Measurements from ENCODE around the gene LUC7L. TPM values are rescaled to one million over a fixed set of nuclear protein-coding genes. Genes with fewer than 3 reads are reported as not detected.
A peak's percentile ranks its signal among the peaks of the same experiment; 100 is the strongest.
"Not testable (repeated sequence)": the region's sequence is repeated elsewhere in the genome, so short reads cannot be mapped to it uniquely, and the experiment has no call there.

Gene LUC7L
- total and polyA plus RNA-seq, 4 experiments from 2014 or later: 5.1 to 157 (median 80.1) TPM

- intact Hi-C loops (cut with micrococcal nuclease); H3K9me3 Mint-ChIP-seq; H3K4me1 Mint-ChIP-seq; CTCF ChIA-PET (ENCODE audit: partially characterized antibody); DNase-seq; H3K9me3 ChIP-seq (ENCODE audit: control insufficient read depth in 1 of 2, low read length in 2 of 2); H3K4me3 ChIP-seq (ENCODE audit: low read length in 2 of 2); H3K27ac Mint-ChIP-seq; H3K36me3 ChIP-seq (ENCODE audit: insufficient read depth, low read length); H3K4me3 Mint-ChIP-seq; POLR2A ChIA-PET (ENCODE audit: partially characterized antibody); H3K27ac ChIP-seq (ENCODE audit: low read depth, low read length); H3K36me3 Mint-ChIP-seq: not testable (repeated sequence)
- peaks cover 28 to 32% of the 10 kb centered on the region in 2 donors for H3K27me3 Mint-ChIP-seq
- H3K27me3 ChIP-seq (ENCODE audit: insufficient read depth, low read length): peaks cover 22% of the 10 kb centered on the region
- peaks cover 22% of the 10 kb centered on the region for H3K4me1 ChIP-seq (ENCODE audit: insufficient read depth, low read length)
Observed at GRCh38 chr16:163139-163538, 66.1 kb downstream of the LUC7L start.

DNA sequence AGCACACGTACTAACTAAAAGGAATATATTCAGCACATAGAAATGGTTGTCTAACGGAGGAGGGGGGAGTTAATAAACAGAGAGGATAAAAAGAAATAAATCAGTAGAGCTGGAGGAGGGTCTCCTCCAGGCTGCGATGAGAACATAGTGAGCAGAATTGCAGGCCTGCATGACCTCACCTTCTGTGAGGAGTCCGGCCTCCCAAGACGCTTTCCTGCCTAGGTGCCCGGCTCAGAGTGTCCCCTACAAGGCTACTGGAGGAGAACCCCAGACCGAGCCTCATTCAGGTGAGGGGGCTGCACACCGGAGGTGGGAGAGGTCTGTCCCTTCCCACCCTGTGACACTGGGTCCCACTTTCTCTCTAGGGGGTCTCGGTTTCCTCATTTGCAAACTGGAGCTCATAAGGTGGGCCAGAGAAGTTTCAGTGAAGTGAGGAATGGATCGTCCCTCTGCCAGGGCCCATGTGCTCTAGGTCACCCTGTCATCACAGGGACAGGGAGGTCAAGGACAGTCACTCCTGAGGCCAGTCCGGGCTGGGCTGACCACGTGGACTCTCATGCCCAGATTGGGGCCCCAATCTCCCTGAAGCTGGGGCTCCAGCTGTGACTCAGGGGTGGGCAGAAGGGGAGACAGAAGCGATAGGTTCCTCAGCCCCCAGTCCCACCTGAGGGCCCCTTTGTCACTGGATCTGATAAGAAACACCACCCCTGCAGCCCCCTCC lies 66.8 kb downstream of the LUC7L start:
- intact Hi-C loops (cut with micrococcal nuclease): no loop called here

DNA sequence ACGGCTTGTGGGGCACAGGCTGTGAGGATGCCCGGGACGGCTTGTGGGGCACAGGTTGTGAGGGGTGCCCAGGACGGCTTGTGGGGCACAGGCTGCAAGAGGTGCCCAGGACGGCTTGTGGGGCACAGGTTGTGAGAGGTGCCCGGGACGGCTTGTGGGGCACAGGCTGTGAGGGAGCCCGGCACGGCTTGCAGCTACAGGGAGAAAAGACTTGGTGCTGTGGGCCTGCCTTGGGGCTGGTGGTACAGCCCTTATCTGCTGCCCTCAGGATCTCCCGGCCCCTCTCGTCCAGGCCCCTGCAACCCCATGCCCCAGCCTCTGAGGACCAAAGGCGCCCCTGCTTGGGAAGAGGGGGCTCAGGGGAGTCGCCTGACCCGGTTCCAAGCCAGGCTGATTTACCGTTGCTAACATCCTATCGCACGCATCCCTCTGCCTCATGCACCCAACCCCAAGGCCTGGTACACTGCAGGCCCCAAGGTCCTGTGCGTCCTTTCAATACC lies 68.5 kb downstream of the LUC7L start:
- no peak overlapping the region for H3K27ac ChIP-seq (ENCODE audit: low read depth, low read length)
- no peaks in the 10 kb centered on the region for H3K9me3 ChIP-seq (ENCODE audit: control insufficient read depth in 1 of 2, low read length in 2 of 2)
- H3K4me1 Mint-ChIP-seq: peaks cover 0 to 7% (median 3%) of the 10 kb centered on the region in 4 donors
- no peak overlapping the region for H3K27ac Mint-ChIP-seq
- no peak overlapping the region for H3K4me3 ChIP-seq (ENCODE audit: low read length in 2 of 2)
- peaks cover 21 to 26% of the 10 kb centered on the region in 2 donors for H3K27me3 Mint-ChIP-seq
- no peaks in the 10 kb centered on the region for H3K36me3 ChIP-seq (ENCODE audit: insufficient read depth, low read length)
- H3K9me3 Mint-ChIP-seq: peaks cover 0 to 1% (median 0%) of the 10 kb centered on the region in 8 donors
- H3K4me3 Mint-ChIP-seq: no peak overlapping the region
- ChIA-PET POLR2A (ENCODE audit: partially characterized antibody) (no interaction called here), CTCF (ENCODE audit: partially characterized antibody) (no interaction called here)
- H3K27me3 ChIP-seq (ENCODE audit: insufficient read depth, low read length): peaks cover 5% of the 10 kb centered on the region
- no peak for DNase-seq
- intact Hi-C loops (cut with micrococcal nuclease): no loop called here
- H3K4me1 ChIP-seq (ENCODE audit: insufficient read depth, low read length): peaks cover 9% of the 10 kb centered on the region
- no peaks in the 10 kb centered on the region for H3K36me3 Mint-ChIP-seq

More for the DNA sequence above, 66.8 kb downstream of the LUC7L start:
- peaks cover 22% of the 10 kb centered on the region for H3K4me1 ChIP-seq (ENCODE audit: insufficient read depth, low read length)
- H3K9me3 ChIP-seq (ENCODE audit: control insufficient read depth in 1 of 2, low read length in 2 of 2): no peaks in the 10 kb centered on the region
- POLR2A ChIA-PET (ENCODE audit: partially characterized antibody): no interaction called here
- Mint-ChIP-seq H3K4me1 (peaks cover 1 to 9% (median 4%) of the 10 kb centered on the region in 4 donors), H3K27ac (no peak overlapping the region), H3K4me3 (no peak overlapping the region), H3K36me3 (no peaks in the 10 kb centered on the region), H3K27me3 (peaks cover 27 to 30% of the 10 kb centered on the region in 2 donors), H3K9me3 (peaks cover 0 to 1% (median 0%) of the 10 kb centered on the region in 8 donors)
- peaks cover 15% of the 10 kb centered on the region for H3K27me3 ChIP-seq (ENCODE audit: insufficient read depth, low read length)
- no peak for DNase-seq
- no peak overlapping the region for H3K4me3 ChIP-seq (ENCODE audit: low read length in 2 of 2)
- H3K36me3 ChIP-seq (ENCODE audit: insufficient read depth, low read length): no peaks in the 10 kb centered on the region
- H3K27ac ChIP-seq (ENCODE audit: low read depth, low read length): no peak overlapping the region
- CTCF ChIA-PET (ENCODE audit: partially characterized antibody): no interaction called here

DNA sequence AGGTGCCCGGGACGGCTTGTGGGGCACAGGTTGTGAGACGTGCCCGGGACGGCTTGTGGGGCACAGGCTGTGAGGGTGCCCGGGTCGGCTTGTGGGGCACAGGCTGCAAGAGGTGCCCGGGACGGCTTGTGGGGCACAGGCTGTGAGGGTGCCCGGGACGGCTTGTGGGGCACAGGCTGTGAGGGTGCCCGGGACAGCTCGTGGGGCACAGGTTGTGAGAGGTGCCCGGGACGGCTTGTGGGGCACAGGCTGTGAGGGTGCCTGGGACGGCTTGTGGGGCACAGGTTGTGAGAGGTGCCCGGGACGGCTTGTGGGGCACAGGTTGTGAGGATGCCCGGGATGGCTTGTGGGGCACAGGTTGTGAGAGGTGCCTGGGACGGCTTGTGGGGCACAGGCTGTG lies 69.0 kb downstream of the LUC7L start:
- H3K4me1 Mint-ChIP-seq; H3K4me3 Mint-ChIP-seq; H3K27me3 ChIP-seq (ENCODE audit: insufficient read depth, low read length); H3K9me3 Mint-ChIP-seq; H3K27ac Mint-ChIP-seq; H3K4me1 ChIP-seq (ENCODE audit: insufficient read depth, low read length); H3K36me3 ChIP-seq (ENCODE audit: insufficient read depth, low read length); POLR2A ChIA-PET (ENCODE audit: partially characterized antibody); intact Hi-C loops (cut with micrococcal nuclease); H3K27ac ChIP-seq (ENCODE audit: low read depth, low read length); CTCF ChIA-PET (ENCODE audit: partially characterized antibody); DNase-seq; H3K36me3 Mint-ChIP-seq; H3K4me3 ChIP-seq (ENCODE audit: low read length in 2 of 2); H3K9me3 ChIP-seq (ENCODE audit: control insufficient read depth in 1 of 2, low read length in 2 of 2): not testable (repeated sequence)
- peaks cover 20 to 26% of the 10 kb centered on the region in 2 donors for H3K27me3 Mint-ChIP-seq

DNA sequence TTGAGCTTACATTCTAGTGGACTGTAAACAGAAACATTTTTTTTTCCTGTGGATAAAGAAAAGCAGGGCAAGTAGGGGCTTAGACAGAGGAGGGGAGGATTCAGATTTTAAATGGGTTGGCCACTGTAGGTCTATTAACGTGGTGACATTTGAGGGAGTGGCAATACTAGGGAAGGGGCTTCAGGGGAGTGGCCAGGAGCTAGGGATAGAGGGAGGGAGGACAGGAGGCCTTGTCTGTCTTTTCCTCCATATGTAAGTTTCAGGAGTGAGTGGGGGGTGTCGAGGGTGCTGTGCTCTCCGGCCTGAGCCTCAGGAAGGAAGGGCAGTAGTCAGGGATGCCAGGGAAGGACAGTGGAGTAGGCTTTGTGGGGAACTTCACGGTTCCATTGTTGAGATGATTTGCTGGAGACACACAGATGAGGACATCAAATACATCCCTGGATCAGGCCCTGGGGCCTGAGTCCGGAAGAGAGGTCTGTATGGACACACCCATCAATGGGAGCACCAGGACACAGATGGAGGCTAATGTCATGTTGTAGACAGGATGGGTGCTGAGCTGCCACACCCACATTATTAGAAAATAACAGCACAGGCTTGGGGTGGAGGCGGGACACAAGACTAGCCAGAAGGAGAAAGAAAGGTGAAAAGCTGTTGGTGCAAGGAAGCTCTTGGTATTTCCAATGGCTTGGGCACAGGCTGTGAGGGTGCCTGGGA lies 70.0 kb downstream of the LUC7L start:
- peaks cover 7% of the 10 kb centered on the region for H3K27me3 ChIP-seq (ENCODE audit: insufficient read depth, low read length)
- Mint-ChIP-seq H3K4me3 (no peak overlapping the region), H3K36me3 (no peaks in the 10 kb centered on the region), H3K27ac (no peak overlapping the region), H3K9me3 (peaks cover 0 to 1% (median 0%) of the 10 kb centered on the region in 8 donors), H3K4me1 (peaks cover 3 to 8% (median 6%) of the 10 kb centered on the region in 4 donors), H3K27me3 (peaks cover 25 to 32% of the 10 kb centered on the region in 2 donors)
- POLR2A ChIA-PET (ENCODE audit: partially characterized antibody): interaction anchor here (0.7 kb wide), 1 partner anchor 8 kb away, joined by 5 read pairs; no protein-coding TSS in a partner anchor
- no peaks in the 10 kb centered on the region for H3K9me3 ChIP-seq (ENCODE audit: control insufficient read depth in 1 of 2, low read length in 2 of 2)
- H3K4me1 ChIP-seq (ENCODE audit: insufficient read depth, low read length): peaks cover 8% of the 10 kb centered on the region
- CTCF ChIA-PET (ENCODE audit: partially characterized antibody): no interaction called here
- no peaks in the 10 kb centered on the region for H3K36me3 ChIP-seq (ENCODE audit: insufficient read depth, low read length)
- intact Hi-C loops (cut with micrococcal nuclease): no loop called here
- no peak overlapping the region for H3K27ac ChIP-seq (ENCODE audit: low read depth, low read length)
- no peak overlapping the region for H3K4me3 ChIP-seq (ENCODE audit: low read length in 2 of 2)
- no peak for DNase-seq

- DNase-seq: no peak
- Histone ChIP-seq H3K27ac (ENCODE audit: low read depth, low read length) (no peak overlapping the region), H3K4me3 (ENCODE audit: low read length in 2 of 2) (no peak overlapping the region), H3K9me3 (ENCODE audit: control insufficient read depth in 1 of 2, low read length in 2 of 2) (no peaks in the 10 kb centered on the region), H3K4me1 (ENCODE audit: insufficient read depth, low read length) (peaks cover 9% of the 10 kb centered on the region), H3K36me3 (ENCODE audit: insufficient read depth, low read length) (no peaks in the 10 kb centered on the region), H3K27me3 (ENCODE audit: insufficient read depth, low read length) (peaks cover 7% of the 10 kb centered on the region)
- intact Hi-C loops (cut with micrococcal nuclease): no loop called here
- Mint-ChIP-seq H3K4me3 (peak overlapping the region; percentile 42 to 85 (median 78)), H3K27me3 (peaks cover 26 to 27% of the 10 kb centered on the region in 2 donors), H3K4me1 (peaks cover 3 to 8% (median 6%) of the 10 kb centered on the region in 4 donors), H3K9me3 (peaks cover 0 to 2% (median 0%) of the 10 kb centered on the region in 8 donors), H3K27ac (peak overlapping the region in 2 of 7 donors; percentile 13 to 35), H3K36me3 (no peaks in the 10 kb centered on the region)
- ChIA-PET CTCF (ENCODE audit: partially characterized antibody) (no interaction called here), POLR2A (ENCODE audit: partially characterized antibody) (interaction anchor here (0.5 kb wide), 1 partner anchor 13 kb away, joined by 4 read pairs; no protein-coding TSS in a partner anchor)
Observed at GRCh38 chr16:155031-155398, 74.2 kb downstream of the LUC7L start.

Data from CD4-positive, alpha-beta memory T cell (primary cell).